HG03066 (cell line): Measurements from ENCODE around the gene HDC.

ENCODE experiments used
- ATAC-seq: cut with Tn5 transposase; IDR thresholded peaks from one replicate; pipeline ENCODE4 v1.9.1; 2021; ENCODE audit warnings: low read depth; ENCODE audit not compliant: unreplicated experiment

HDC gene

GRCh38 chr15:50265620-50266019 lies at the start of gene HDC:
TSS of gene HDC (minus strand) at chr15:50265726. CDS start at chr15:50265623, 103 bp downstream.
- no peak for ATAC-seq

GRCh38 chr15:50312636-50313035 lies 47.1 kb upstream of the HDC start:
- no peak for ATAC-seq

GRCh38 chr15:50307799-50308198 lies 42.3 kb upstream of the HDC start:
- ATAC-seq, result no peak

GRCh38 chr15:50304836-50305235 lies 39.3 kb upstream of the HDC start:
- no peak for ATAC-seq

DNA sequence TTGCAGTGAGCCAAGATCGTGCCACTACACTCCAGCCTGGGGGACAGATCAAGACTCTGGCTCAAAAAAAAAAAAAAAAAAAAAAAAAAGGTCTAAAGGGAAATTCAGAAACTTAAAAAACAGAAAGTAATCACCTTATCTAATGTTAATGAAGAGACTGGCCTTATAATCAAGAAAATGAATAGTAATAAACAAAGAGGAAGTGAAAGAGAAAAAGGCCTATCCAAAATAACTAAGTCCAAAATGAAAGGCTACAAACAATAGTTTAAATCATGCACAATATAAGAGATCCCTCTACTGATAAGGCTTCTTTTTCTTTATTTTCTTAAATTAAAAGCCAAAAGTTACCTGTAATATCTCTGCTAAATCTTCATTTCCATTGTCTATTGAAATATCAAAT lies 37.1 kb upstream of the HDC start:
- ATAC-seq, result no peak

DNA sequence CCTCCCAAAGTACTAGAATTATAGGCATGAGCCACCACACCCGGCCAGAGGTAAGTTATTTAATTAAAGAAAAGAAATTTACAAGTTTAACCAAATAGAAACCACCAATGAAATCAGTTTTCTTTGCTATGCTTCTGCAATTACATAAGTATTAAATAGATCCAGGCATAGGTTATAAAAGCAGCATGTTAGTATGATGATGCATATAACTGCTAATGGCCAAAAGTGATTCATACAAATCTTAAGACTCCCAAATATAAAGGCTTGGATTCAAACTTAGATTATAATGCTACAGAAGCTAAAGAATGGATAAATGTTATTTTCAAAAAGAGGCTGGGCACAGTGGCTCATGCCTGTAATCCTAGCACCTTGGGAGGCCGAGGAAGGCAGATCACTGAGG lies 32.8 kb upstream of the HDC start:
- ATAC-seq, result no peak

DNA sequence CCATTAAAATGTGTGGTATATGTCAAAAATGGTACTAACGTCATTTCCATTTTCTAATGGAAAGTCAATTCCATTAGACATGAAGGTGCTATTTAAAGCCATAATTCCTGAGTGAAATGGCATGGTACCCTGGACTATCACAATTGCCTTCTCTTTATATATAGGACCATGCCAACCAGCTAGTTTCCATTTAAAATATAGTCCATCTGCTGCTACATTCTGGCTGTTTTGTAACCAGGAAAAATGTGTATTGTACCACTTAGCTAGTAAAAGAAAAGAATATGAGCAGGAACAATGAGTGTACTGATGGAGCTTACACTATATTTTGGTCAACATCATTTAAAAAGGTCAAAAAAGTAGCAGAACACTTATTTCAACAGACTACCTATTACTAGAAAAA lies 30.4 kb upstream of the HDC start:
- no peak for ATAC-seq

DNA sequence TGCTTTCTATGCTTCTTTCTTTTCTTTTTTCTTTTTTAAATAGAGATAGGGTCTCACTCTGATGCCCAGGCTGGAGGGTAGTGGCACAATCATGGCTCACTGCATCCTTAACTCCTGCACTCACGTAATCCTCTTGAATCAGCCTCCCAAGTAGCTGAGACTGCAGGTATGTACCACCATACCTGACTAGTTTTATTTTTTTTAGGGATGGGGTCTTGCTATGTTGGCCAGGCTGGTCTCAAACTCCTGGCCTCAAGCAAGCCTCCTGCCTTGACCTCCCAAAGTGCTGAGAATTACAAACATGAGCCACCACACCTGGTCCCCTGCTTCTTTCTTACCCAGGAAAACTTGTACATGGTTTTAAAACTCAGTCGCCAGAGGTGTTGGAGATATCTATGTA lies 24.2 kb upstream of the HDC start:
- no peak for ATAC-seq

- ATAC-seq, result no peak
Measured at GRCh38 chr15:50287324-50288116, 22.0 kb upstream of the HDC start.

DNA sequence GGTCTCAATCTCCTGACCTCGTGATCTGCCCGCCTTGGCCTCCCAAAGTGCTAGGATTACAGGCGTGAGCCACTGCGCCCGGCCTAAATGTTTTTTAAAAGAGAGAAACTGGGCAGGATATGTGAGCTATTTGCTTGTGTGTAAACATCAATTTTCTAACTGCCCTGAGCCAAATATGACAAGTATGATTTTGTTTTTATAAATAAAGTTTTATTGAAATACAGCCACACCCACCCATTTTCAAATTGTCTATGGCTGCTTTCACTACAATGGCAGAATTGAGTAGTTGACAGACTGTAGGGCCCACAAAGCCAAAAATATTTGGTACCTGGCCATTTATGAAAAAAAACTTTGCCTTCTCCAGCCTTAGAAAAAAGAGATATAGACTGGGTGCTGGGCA lies 15.9 kb upstream of the HDC start:
- no peak for ATAC-seq

DNA sequence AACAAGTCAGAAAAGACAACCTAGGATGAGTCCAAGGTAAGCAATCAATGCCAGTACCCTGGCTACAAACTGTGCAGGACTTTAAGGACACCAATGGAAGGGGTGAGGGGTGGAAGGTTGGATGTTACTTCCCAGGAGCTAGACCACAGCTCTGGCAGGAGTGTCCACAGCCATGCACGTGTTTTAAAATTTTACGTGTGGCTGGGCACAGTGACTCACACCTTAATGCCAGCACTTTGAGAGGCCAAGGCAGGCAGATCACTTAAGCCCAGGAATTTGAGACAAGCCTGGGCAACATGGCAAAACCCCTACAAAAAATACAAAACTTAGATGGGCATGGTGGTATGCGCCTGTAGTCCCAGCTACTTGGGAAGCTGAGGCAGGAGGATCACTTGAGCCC lies 14.7 kb upstream of the HDC start:
- ATAC-seq, result no peak

DNA sequence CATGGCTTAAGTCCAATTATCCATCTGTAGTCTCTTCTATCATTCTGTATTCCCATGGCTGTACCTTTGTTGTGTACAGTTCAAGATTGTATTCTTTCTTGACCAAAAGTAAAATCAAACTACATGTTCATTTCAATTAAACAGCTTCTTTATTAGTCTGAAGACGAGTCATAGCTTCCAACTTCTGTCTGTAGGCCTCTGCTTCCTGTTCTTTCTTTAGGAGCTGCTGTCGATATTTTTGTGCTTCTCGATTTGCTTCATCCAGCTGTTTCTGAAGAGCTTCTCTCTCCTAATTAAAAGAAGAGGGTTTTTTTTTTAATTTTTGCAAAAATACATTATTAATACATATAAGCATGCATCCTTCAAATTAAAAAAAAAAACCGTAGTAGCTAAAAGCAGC lies 13.0 kb upstream of the HDC start:
- ATAC-seq, result no peak

DNA sequence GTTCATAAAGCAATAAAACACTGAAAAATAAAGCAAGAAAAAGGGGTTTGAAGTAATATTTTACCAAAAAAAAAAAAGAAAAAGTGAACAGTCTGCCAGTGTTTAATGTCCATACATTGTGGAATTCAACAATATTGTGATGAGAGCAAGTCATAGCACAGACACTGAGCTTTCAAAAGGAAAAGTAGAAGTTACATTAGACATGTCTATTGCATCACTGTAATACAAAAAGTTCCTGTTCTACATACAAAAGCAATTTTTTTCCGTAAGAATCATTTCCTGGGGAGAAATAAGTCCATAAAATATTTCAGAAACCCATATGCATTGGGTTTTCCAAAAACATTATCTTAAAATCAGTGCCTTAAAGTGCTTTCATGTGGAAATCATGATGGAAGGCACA lies 11.8 kb upstream of the HDC start:
- ATAC-seq, result no peak

DNA sequence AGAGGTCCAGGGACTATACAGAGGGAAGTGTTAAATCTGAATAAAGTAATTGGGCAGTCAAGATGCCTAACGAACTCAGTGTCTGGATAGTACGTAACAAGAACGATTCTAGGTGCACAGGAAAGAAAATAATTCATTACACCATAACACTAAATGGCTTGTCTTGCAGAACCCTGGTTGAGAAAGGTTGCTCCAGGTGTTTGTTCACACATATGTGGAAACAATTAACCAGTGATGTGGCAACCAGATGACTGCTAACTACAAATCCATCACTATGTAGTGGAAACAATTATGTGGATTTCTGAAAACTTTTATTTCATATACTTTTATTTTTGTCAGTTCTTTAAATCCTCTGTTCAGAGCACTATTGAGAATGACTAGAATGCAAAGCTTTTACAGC lies 10.4 kb upstream of the HDC start:
- no peak for ATAC-seq

- no peak for ATAC-seq
Measured at GRCh38 chr15:50275091-50275490, 9.6 kb upstream of the HDC start.

DNA sequence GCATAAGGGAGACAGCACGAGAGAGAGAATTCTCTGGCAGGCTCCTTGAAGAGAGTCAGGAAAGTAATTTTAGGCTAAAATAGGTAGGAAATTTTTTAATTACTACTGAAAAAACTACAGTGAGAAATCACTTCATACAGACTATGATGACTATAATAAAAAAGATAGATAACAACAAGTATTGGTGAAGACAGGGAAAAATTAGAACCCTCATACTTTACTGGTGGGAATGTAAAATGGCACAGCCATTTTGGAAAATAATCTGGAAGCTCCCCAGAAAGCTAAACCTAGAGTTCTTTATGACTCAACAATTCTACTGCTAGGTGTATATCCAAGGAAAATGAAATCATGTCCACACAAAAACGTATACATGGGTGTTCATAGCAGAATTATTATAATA lies 2.1 kb upstream of the HDC start:
- no peak for ATAC-seq

DNA sequence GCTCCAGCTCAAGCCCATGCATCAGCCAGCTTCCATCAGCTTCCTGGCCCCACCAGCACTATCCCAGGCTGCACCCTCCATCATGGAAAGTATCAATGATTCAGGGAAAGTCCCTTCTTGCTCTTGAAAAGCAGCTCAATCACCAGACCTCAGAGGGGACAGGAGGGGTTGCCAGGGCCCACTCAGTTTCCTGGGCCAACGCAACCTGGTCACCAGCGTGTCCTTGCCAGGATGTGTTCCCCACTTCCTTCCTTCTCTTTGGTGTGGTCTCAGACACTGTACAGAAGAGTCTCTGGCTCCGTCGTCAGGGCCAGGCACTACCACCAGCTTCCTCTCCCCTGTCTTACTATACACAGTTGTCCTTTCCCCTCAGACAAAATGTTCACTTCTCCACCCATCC lies 3.0 kb downstream of the HDC start:
- ATAC-seq, result no peak

DNA sequence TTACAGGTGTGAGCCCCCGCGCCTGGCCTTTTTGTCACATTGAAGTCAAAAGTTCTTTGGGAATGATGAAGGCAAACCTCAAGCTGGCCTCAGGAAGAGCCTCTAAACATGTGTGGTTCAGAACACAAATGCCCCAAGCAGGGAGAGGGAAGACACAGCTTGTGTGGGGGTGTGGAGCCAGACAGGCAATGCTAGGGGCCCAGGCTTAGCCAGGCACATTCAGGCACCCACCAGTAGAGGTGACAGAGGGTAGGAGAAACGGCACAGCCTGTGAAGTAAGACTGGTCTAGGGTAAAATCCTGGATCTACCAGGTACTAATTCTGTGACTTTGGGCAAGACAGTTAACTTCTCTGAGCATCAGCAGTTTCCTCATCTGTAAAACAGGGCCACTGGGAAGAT lies 3.5 kb downstream of the HDC start:
- ATAC-seq, result no peak

DNA sequence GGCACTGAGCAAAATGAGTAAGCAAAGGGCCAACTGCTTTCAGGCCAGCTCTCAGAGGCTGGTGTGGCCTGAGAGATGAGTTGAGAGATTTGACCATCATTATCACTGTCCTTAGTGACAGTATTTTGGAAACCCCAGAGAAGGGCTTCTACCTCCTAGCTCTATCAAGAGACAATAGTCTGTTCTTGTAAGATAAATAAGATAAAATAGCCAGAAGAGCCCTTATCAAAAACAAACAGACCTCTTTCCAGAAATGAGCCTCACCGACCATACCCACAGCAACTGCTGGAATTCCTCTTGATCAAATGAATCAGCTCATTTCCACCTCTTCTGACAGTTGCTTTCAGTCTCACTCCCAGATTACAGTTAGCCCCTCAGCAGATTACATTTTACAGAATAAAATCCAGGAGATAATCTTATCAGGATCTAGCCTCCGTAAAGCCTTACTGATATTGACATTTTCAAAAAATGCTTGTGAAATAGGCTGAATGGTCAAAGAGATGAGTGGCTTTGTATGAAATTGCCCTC lies 4.5 kb downstream of the HDC start:
- ATAC-seq, result no peak

GRCh38 chr15:50259276-50259675 lies 6.2 kb downstream of the HDC start:
- ATAC-seq, result no peak

GRCh38 chr15:50257924-50258323 lies 7.6 kb downstream of the HDC start:
- ATAC-seq, result no peak

GRCh38 chr15:50257332-50257731 lies 8.2 kb downstream of the HDC start:
- no peak for ATAC-seq
